OCI-LY7 (cell line): Measurements from ENCODE around the gene RBM33.

Experiments used
- CTCF ChIP-seq: fragments of 200-600 bp; sonication (generic); conservative IDR thresholded peaks from 2 replicates; pipeline ENCODE4 v1.5.1; 2014; ENCODE audit warnings: mild to moderate bottlenecking, antibody characterized with exemption, low read length, moderate library complexity, mixed read lengths
- EZH2phosphoT487 ChIP-seq: fragments of 200-600 bp; sonication (generic); IDR thresholded peaks from 2 replicates; pipeline ENCODE4 v1.6.1; 2018; ENCODE audit warnings: low read depth, borderline replicate concordance, mild to moderate bottlenecking, mixed run types, antibody characterized with exemption, low read length, moderate library complexity, mixed read lengths

GRCh38 chr7:155731380-155731779, 86.9 kb downstream of the RBM33 start:
- no peak for TF ChIP-seq CTCF
- no peak for TF ChIP-seq EZH2phosphoT487
